HepG2 (cell line): ENCODE measurements around the gene SRPRB. TPM values are rescaled to one million over a fixed set of nuclear protein-coding genes. Genes with fewer than 3 reads are reported as not detected.
A peak's percentile ranks its signal among the peaks of the same experiment; 100 is the strongest.

Experiments used
- ATF4 ChIP-seq, 2 experiments: fragments of 450-650 bp in 1 of 2; sonication (generic) in 1 of 2; formaldehyde crosslinking; IDR thresholded peaks; 2 replicates each; pipeline versions ENCODE4 v1.5.0 to v1.8.0; 2020 to 2022; ENCODE audit warnings: mild to moderate bottlenecking in 1 of 2, missing genetic modification reagents in 1 of 2
- ELF1 ChIP-seq: sonication (generic); formaldehyde crosslinking; IDR thresholded peaks from 2 replicates; pipeline ENCODE4 v1.4.0; 2020; ENCODE audit warnings: missing genetic modification reagents
- FOXA3 ChIP-seq: IDR thresholded peaks from 2 replicates; pipeline ENCODE4 v1.6.1; 2016; ENCODE audit warnings: missing genetic modification reagents, missing compliant biosample characterization
- HDAC2 ChIP-seq: sonication (generic); formaldehyde crosslinking; IDR thresholded peaks from 2 replicates; pipeline ENCODE4 v1.4.0; 2020; ENCODE audit warnings: missing genetic modification reagents
- HIVEP1 ChIP-seq: sonication (generic); formaldehyde crosslinking; IDR thresholded peaks from 2 replicates; pipeline ENCODE4 v1.4.0; 2020; ENCODE audit warnings: mild to moderate bottlenecking, missing genetic modification reagents
- JUNB ChIP-seq: sonication (generic); formaldehyde crosslinking; IDR thresholded peaks from 2 replicates; pipeline ENCODE4 v1.8.0; 2022; ENCODE audit warnings: missing genetic modification reagents, mild to moderate bottlenecking, borderline replicate concordance
- KDM3A ChIP-seq: IDR thresholded peaks from 2 replicates; pipeline ENCODE4 v1.6.1; 2018; ENCODE audit warnings: low read depth, missing compliant biosample characterization
- KDM4B ChIP-seq: sonication (generic); formaldehyde crosslinking; IDR thresholded peaks from 2 replicates; pipeline ENCODE4 v1.4.0; 2020; ENCODE audit warnings: missing genetic modification reagents
- MYC ChIP-seq: sonication (generic); formaldehyde crosslinking; IDR thresholded peaks from 2 replicates; pipeline ENCODE4 v1.9.0; 2021; ENCODE audit warnings: missing genetic modification reagents, borderline replicate concordance
- PITX1 ChIP-seq: sonication (generic); formaldehyde crosslinking; IDR thresholded peaks from 2 replicates; pipeline ENCODE4 v1.5.1; 2020; ENCODE audit warnings: mild to moderate bottlenecking, missing genetic modification reagents
- PPARG ChIP-seq: conservative IDR thresholded peaks from 2 replicates; pipeline ENCODE4 v1.6.1; 2016; ENCODE audit warnings: missing biosample characterization, missing genetic modification reagents
- TMF1 ChIP-seq: sonication (generic); formaldehyde crosslinking; IDR thresholded peaks from 2 replicates; pipeline ENCODE4 v1.8.1; 2022; ENCODE audit warnings: low read depth, missing genetic modification reagents
- XRCC5 ChIP-seq: fragments of 200-400 bp; formaldehyde crosslinking; optimal IDR thresholded peaks from 2 replicates; pipeline ENCODE3; 2017; ENCODE audit warnings: mild to moderate bottlenecking, low read length
- ZBTB33 ChIP-seq: sonication (generic); formaldehyde crosslinking; IDR thresholded peaks from 2 replicates; pipeline ENCODE4 v1.4.0; 2020; ENCODE audit warnings: missing genetic modification reagents
- ZFYVE20 ChIP-seq: sonication (generic); formaldehyde crosslinking; IDR thresholded peaks from 2 replicates; pipeline ENCODE4 v1.8.0; 2023; ENCODE audit warnings: low read depth, mild to moderate bottlenecking, moderate library complexity, missing genetic modification reagents, borderline replicate concordance
- ZIK1 ChIP-seq: sonication (generic); formaldehyde crosslinking; IDR thresholded peaks from 2 replicates; pipeline ENCODE4 v1.5.0; 2020; ENCODE audit warnings: mild to moderate bottlenecking, low read depth, missing genetic modification reagents, borderline replicate concordance
- ZNF160 ChIP-seq: sonication (generic); formaldehyde crosslinking; IDR thresholded peaks from 2 replicates; pipeline ENCODE4 v1.8.0; 2022; ENCODE audit warnings: mild to moderate bottlenecking, inconsistent platforms, missing genetic modification reagents
- ZNF530 ChIP-seq: sonication (generic); formaldehyde crosslinking; IDR thresholded peaks from 2 replicates; pipeline ENCODE4 v1.5.0; 2020; ENCODE audit warnings: low read depth, mild to moderate bottlenecking, missing genetic modification reagents
- ZNF574 ChIP-seq: sonication (generic); formaldehyde crosslinking; IDR thresholded peaks from 2 replicates; pipeline ENCODE4 v1.4.0; 2020; ENCODE audit warnings: missing genetic modification reagents
- ZSCAN21 ChIP-seq: sonication (generic); formaldehyde crosslinking; IDR thresholded peaks from 2 replicates; pipeline ENCODE4 v1.8.0; 2022; ENCODE audit warnings: mild to moderate bottlenecking, missing genetic modification reagents, moderate library complexity, borderline replicate concordance
- polyA plus RNA-seq, 8 experiments: library from polyadenylated mRNA; depleted of rRNA in 3 of 8; stranded (reverse) in 7 of 8; unstranded in 1 of 8; fragments of >200 nt; fragmentation: Illumina TruSeq in 4 of 8; extraction: Trizol in 4 of 8; gene quantifications; 2 replicates each; pipeline versions ENCODE4 v1.2.1 to v1.2.3, GENCODE V29; 2011 to 2016; ENCODE audit warnings: low read depth in 4 of 8, missing spikeins in 1 of 8, mixed read lengths in 1 of 8; ENCODE audit not compliant: insufficient read depth in 1 of 8
- total RNA-seq, 5 experiments: library from RNA; depleted of rRNA; stranded (reverse); fragments of >200 nt; fragmentation: Illumina TruSeq; extraction: Trizol; gene quantifications; 2 replicates each; pipeline ENCODE4 v1.2.3, GENCODE V29; 2016; ENCODE audit warnings: low read depth in 1 of 5
- TF ChIP-seq, protein P1 (sequence below): sonication (generic); formaldehyde crosslinking; IDR thresholded peaks from 2 replicates; pipeline ENCODE4 v1.9.0; 2022; ENCODE audit warnings: missing genetic modification reagents, mild to moderate bottlenecking, borderline replicate concordance

The SRPRB gene
- total and polyA plus RNA-seq, 2 of the 13 experiments (the other 11 are each of a cell fraction or from before 2014, with no cell fraction given): 41.0 to 111 TPM

- TF ChIP-seq ZIK1 (CRISPR knock-in tag) (peak; percentile 76; the same call in 1 of the 2 replicates), HDAC2 (peak; percentile 51), JUNB (no peak), ZFYVE20 (0 out of 2 replicates have a peak, but pooled peaks have one; percentile 59), ZBTB33 (CRISPR knock-in tag) (peak; percentile 38; the same call in 1 of the 2 replicates), KDM4B (CRISPR knock-in tag) (0 out of 2 replicates have a peak, but pooled peaks have one; percentile 28), ZNF530 (CRISPR knock-in tag) (no peak), HIVEP1 (CRISPR knock-in tag) (0 out of 2 replicates have a peak, but pooled peaks have one; percentile 29), FOXA3 (CRISPR knock-in tag) (peak; percentile 35), PPARG (CRISPR knock-in tag) (peak; percentile 42; the same call in 1 of the 2 replicates), ZNF160 (CRISPR knock-in tag) (peak; percentile 46; the same call in 1 of the 2 replicates), MYC (CRISPR knock-in tag) (peak; percentile 99), ATF4 (CRISPR knock-in tag; IDR thresholded peaks at IDR 0.05) (peak in 1 of 2 experiments; percentile 44; a peak in 1 of 4 replicates), TMF1 (CRISPR knock-in tag) (peak; percentile 64; the same call in 1 of the 2 replicates), XRCC5 (peak; percentile 25), ZNF574 (CRISPR knock-in tag) (peak; percentile 80), ELF1 (CRISPR knock-in tag) (peak; percentile 58), PITX1 (CRISPR knock-in tag) (peak; percentile 90; the same call in 1 of the 2 replicates), ZSCAN21 (CRISPR knock-in tag) (peak; percentile 49; the same call in 1 of the 2 replicates), KDM3A (CRISPR knock-in tag) (0 out of 2 replicates have a peak, but pooled peaks have one; percentile 37)
- TF ChIP-seq, protein P1, sequence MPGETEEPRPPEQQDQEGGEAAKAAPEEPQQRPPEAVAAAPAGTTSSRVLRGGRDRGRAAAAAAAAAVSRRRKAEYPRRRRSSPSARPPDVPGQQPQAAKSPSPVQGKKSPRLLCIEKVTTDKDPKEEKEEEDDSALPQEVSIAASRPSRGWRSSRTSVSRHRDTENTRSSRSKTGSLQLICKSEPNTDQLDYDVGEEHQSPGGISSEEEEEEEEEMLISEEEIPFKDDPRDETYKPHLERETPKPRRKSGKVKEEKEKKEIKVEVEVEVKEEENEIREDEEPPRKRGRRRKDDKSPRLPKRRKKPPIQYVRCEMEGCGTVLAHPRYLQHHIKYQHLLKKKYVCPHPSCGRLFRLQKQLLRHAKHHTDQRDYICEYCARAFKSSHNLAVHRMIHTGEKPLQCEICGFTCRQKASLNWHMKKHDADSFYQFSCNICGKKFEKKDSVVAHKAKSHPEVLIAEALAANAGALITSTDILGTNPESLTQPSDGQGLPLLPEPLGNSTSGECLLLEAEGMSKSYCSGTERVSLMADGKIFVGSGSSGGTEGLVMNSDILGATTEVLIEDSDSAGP (CRISPR knock-in tag): peak; percentile 90; the same call in 1 of the 2 replicates
Observed at GRCh38 chr3:133805702-133806475, at the start of gene SRPRB (continued).
